Skin epidermis (tissue), 12 donors: ENCODE results near the gene MCTP1.
"Not testable (repeated sequence)": the region's sequence is repeated elsewhere in the genome, so short reads cannot be mapped to it uniquely, and the experiment has no call there.

Experiments used
- H3K27ac ChIP-seq, 21 experiments: fragments of 200-600 bp; sonication (generic) in 11 of 21; one replicate each; pipeline ENCODE4 v1.5.0; 2020; ENCODE audit warnings: mild to moderate bottlenecking in 3 of 21, inconsistent platforms in 2 of 21, moderate library complexity in 2 of 21
- H3K4me3 ChIP-seq, 7 experiments: fragments of 200-600 bp; sonication (generic) in 2 of 7; one replicate each; pipeline ENCODE4 v1.5.0; 2020; ENCODE audit warnings: inconsistent platforms in 2 of 7, mild to moderate bottlenecking in 2 of 7, moderate library complexity in 1 of 7

Gene MCTP1

GRCh38 chr5:94853120-94853519 is 431.8 kb downstream of the MCTP1 start:
- H3K27ac ChIP-seq: no peak overlapping the region
- H3K4me3 ChIP-seq: no peak overlapping the region

GRCh38 chr5:94850960-94851359 is 433.9 kb downstream of the MCTP1 start:
- H3K27ac ChIP-seq: no peak overlapping the region
- H3K4me3 ChIP-seq: no peak overlapping the region

GRCh38 chr5:94849821-94850736 is 434.8 kb downstream of the MCTP1 start:
- no peak overlapping the region for H3K4me3 ChIP-seq
- no peak overlapping the region for H3K27ac ChIP-seq

GRCh38 chr5:94849324-94849723 is 435.6 kb downstream of the MCTP1 start:
- Histone ChIP-seq H3K27ac (no peak overlapping the region), H3K4me3 (no peak overlapping the region)

GRCh38 chr5:94847726-94848125 is 437.2 kb downstream of the MCTP1 start:
- H3K4me3 ChIP-seq: no peak overlapping the region
- H3K27ac ChIP-seq: no peak overlapping the region

GRCh38 chr5:94847019-94847418 is 437.9 kb downstream of the MCTP1 start:
- Histone ChIP-seq H3K4me3 (no peak overlapping the region), H3K27ac (no peak overlapping the region)

- not testable (repeated sequence) for H3K4me3 ChIP-seq, H3K27ac ChIP-seq
Measured at GRCh38 chr5:94845696-94846095, 439.2 kb downstream of the MCTP1 start.

- Histone ChIP-seq H3K4me3 (no peak overlapping the region), H3K27ac (no peak overlapping the region)
Measured at GRCh38 chr5:94841598-94842322, 443.1 kb downstream of the MCTP1 start.

GRCh38 chr5:94833851-94834250 is 451.0 kb downstream of the MCTP1 start:
- H3K27ac ChIP-seq: no peak overlapping the region

GRCh38 chr5:94832685-94833084 is 452.2 kb downstream of the MCTP1 start:
- H3K27ac ChIP-seq: no peak overlapping the region
- H3K4me3 ChIP-seq: no peak overlapping the region

More at GRCh38 chr5:94833851-94834250, 451.0 kb downstream of the MCTP1 start:
- H3K4me3 ChIP-seq: no peak overlapping the region

GRCh38 chr5:94830520-94830919 is 454.4 kb downstream of the MCTP1 start:
- no peak overlapping the region for H3K4me3 ChIP-seq
- H3K27ac ChIP-seq: no peak overlapping the region

- not testable (repeated sequence) for H3K4me3 ChIP-seq, H3K27ac ChIP-seq
Measured at GRCh38 chr5:94828222-94828621, 456.7 kb downstream of the MCTP1 start.

- H3K27ac ChIP-seq: no peak overlapping the region
Measured at GRCh38 chr5:94820488-94820887, 464.4 kb downstream of the MCTP1 start.

GRCh38 chr5:94818904-94819303 is 466.0 kb downstream of the MCTP1 start:
- Histone ChIP-seq H3K4me3 (no peak overlapping the region), H3K27ac (no peak overlapping the region)

More at GRCh38 chr5:94820488-94820887, 464.4 kb downstream of the MCTP1 start:
- H3K4me3 ChIP-seq: no peak overlapping the region

- Histone ChIP-seq H3K27ac (no peak overlapping the region), H3K4me3 (no peak overlapping the region)
Measured at GRCh38 chr5:94815313-94816039, 469.4 kb downstream of the MCTP1 start.

- Histone ChIP-seq H3K27ac (no peak overlapping the region), H3K4me3 (no peak overlapping the region)
Measured at GRCh38 chr5:94812232-94812631, 472.7 kb downstream of the MCTP1 start.

GRCh38 chr5:94811331-94811730 is 473.6 kb downstream of the MCTP1 start:
- H3K4me3 ChIP-seq: no peak overlapping the region
- no peak overlapping the region for H3K27ac ChIP-seq

- H3K4me3 ChIP-seq: no peak overlapping the region
- no peak overlapping the region for H3K27ac ChIP-seq
Measured at GRCh38 chr5:94810877-94811276, 474.0 kb downstream of the MCTP1 start.

GRCh38 chr5:94810281-94810680 is 474.6 kb downstream of the MCTP1 start:
- Histone ChIP-seq H3K27ac (no peak overlapping the region), H3K4me3 (no peak overlapping the region)

GRCh38 chr5:94808497-94808896 is 476.4 kb downstream of the MCTP1 start:
- H3K27ac ChIP-seq: no peak overlapping the region
- no peak overlapping the region for H3K4me3 ChIP-seq
